Activated T-cell treated with anti-CD3 and anti-CD28 coated beads, Interleukin-2, amount 50 U/mL, for 72 hours (primary cell): ENCODE results near the gene HDDC3. TPM values are rescaled to one million over a fixed set of nuclear protein-coding genes. Genes with fewer than 3 reads are reported as not detected.
"Not testable (repeated sequence)": the region's sequence is repeated elsewhere in the genome, so short reads cannot be mapped to it uniquely, and the experiment has no call there.

Source experiments
- ATAC-seq, 2 donors: fragments of 150-1000 bp; cut with Tn5 transposase; replicated peaks in 1 of 2; 2 replicates each; pipeline ENCODE4 v1.10.0; 2021; ENCODE audit warnings: moderate library complexity in 2 of 2, mild to moderate bottlenecking in 1 of 2
- DNase-seq, 2 donors: peaks; one replicate each; pipeline ENCODE4 v3.0.0; 2021 to 2022; ENCODE audit warnings: mixed read lengths in 1 of 2
- H3K27ac Mint-ChIP-seq: one replicate; pipeline ENCODE4 v1.8.0; 2022; ENCODE audit warnings: mild to moderate bottlenecking, moderate library complexity, mixed read lengths
- H3K27me3 Mint-ChIP-seq: one replicate; pipeline ENCODE4 v1.8.0; 2022; ENCODE audit warnings: low read depth, mixed read lengths
- H3K36me3 Mint-ChIP-seq, 2 donors: one replicate each; pipeline ENCODE4 v1.8.0; 2022; ENCODE audit warnings: mixed read lengths in 2 of 2, mild to moderate bottlenecking in 1 of 2; ENCODE audit not compliant: insufficient read depth in 2 of 2
- H3K4me1 Mint-ChIP-seq: one replicate; pipeline ENCODE4 v1.8.0; 2022; ENCODE audit warnings: low read depth, mixed read lengths
- H3K4me3 Mint-ChIP-seq, 2 donors: one replicate each; pipeline ENCODE4 v1.8.0; 2022; ENCODE audit warnings: mild to moderate bottlenecking in 2 of 2, mixed read lengths in 2 of 2, moderate library complexity in 2 of 2
- H3K9me3 Mint-ChIP-seq, 2 donors: one replicate each; pipeline ENCODE4 v1.8.0; 2022; ENCODE audit warnings: mixed read lengths in 2 of 2
- total RNA-seq, 2 donors: library from RNA; stranded (reverse); gene quantifications; one replicate each; pipeline ENCODE4 v1.2.3, GENCODE V29; 2022

Gene HDDC3
- total RNA-seq, 2 donors from 2014 or later, result 37.6 to 53.7 TPM

GRCh38 chr15:90916461-90916860 is 15.9 kb downstream of the HDDC3 start:
- Mint-ChIP-seq H3K9me3 (no peaks in the 10 kb centered on the region), H3K4me3 (no peak overlapping the region), H3K4me1 (no peaks in the 10 kb centered on the region), H3K36me3 (peaks cover 7 to 28% of the 10 kb centered on the region in 2 donors), H3K27ac (no peak overlapping the region), H3K27me3 (no peaks in the 10 kb centered on the region)
- DNase-seq, result no peak
- no peak for ATAC-seq

GRCh38 chr15:90915808-90916440 is 16.4 kb downstream of the HDDC3 start:
- Mint-ChIP-seq H3K4me3 (no peak overlapping the region), H3K4me1 (no peaks in the 10 kb centered on the region), H3K9me3 (no peaks in the 10 kb centered on the region), H3K36me3 (peaks cover 4 to 23% of the 10 kb centered on the region in 2 donors), H3K27ac (no peak overlapping the region), H3K27me3 (no peaks in the 10 kb centered on the region)
- DNase-seq (no peak), ATAC-seq (no peak)

- no peak overlapping the region for H3K27ac Mint-ChIP-seq
- H3K4me3 Mint-ChIP-seq, result no peak overlapping the region
- DNase-seq, result no peak
- no peaks in the 10 kb centered on the region for H3K9me3 Mint-ChIP-seq
- H3K36me3 Mint-ChIP-seq, result peaks cover 5 to 22% of the 10 kb centered on the region in 2 donors
- H3K4me1 Mint-ChIP-seq, result no peaks in the 10 kb centered on the region
- H3K27me3 Mint-ChIP-seq, result no peaks in the 10 kb centered on the region
- no peak for ATAC-seq
Observed at GRCh38 chr15:90915216-90915807, 17.0 kb downstream of the HDDC3 start.

- no peak for ATAC-seq
- no peaks in the 10 kb centered on the region for H3K9me3 Mint-ChIP-seq
- peaks cover 3 to 22% of the 10 kb centered on the region in 2 donors for H3K36me3 Mint-ChIP-seq
Observed at GRCh38 chr15:90914305-90915080, 17.9 kb downstream of the HDDC3 start.

GRCh38 chr15:90913398-90913944 is 18.9 kb downstream of the HDDC3 start:
- ATAC-seq (no peak), DNase-seq (no peak)
- no peaks in the 10 kb centered on the region for H3K4me1 Mint-ChIP-seq
- H3K9me3 Mint-ChIP-seq, result no peaks in the 10 kb centered on the region
- H3K36me3 Mint-ChIP-seq, result peaks cover 3 to 24% of the 10 kb centered on the region in 2 donors
- no peaks in the 10 kb centered on the region for H3K27me3 Mint-ChIP-seq
- no peak overlapping the region for H3K27ac Mint-ChIP-seq
- H3K4me3 Mint-ChIP-seq, result no peak overlapping the region

More at GRCh38 chr15:90914305-90915080, 17.9 kb downstream of the HDDC3 start:
- Mint-ChIP-seq H3K4me1 (no peaks in the 10 kb centered on the region), H3K27me3 (no peaks in the 10 kb centered on the region), H3K27ac (no peak overlapping the region), H3K4me3 (no peak overlapping the region)
- DNase-seq, result no peak

GRCh38 chr15:90912770-90913075 is 19.6 kb downstream of the HDDC3 start:
- Mint-ChIP-seq H3K4me1 (no peaks in the 10 kb centered on the region), H3K9me3 (no peaks in the 10 kb centered on the region), H3K4me3 (no peak overlapping the region), H3K27ac (no peak overlapping the region), H3K36me3 (peaks cover 3 to 22% of the 10 kb centered on the region in 2 donors), H3K27me3 (no peaks in the 10 kb centered on the region)
- ATAC-seq, result no peak
- no peak for DNase-seq

GRCh38 chr15:90911906-90912769 is 20.2 kb downstream of the HDDC3 start:
- Mint-ChIP-seq H3K4me1 (no peaks in the 10 kb centered on the region), H3K9me3 (no peaks in the 10 kb centered on the region), H3K36me3 (peaks cover 3 to 21% of the 10 kb centered on the region in 2 donors), H3K27ac (no peak overlapping the region), H3K4me3 (no peak overlapping the region), H3K27me3 (no peaks in the 10 kb centered on the region)
- ATAC-seq (no peak), DNase-seq (no peak)

- DNase-seq (no peak), ATAC-seq (no peak)
- Mint-ChIP-seq H3K9me3 (no peaks in the 10 kb centered on the region), H3K4me3 (no peak overlapping the region), H3K27me3 (no peaks in the 10 kb centered on the region), H3K4me1 (peaks cover under 1% of the 10 kb centered on the region), H3K27ac (no peak overlapping the region), H3K36me3 (peaks cover 1 to 20% of the 10 kb centered on the region in 2 donors)
Observed at GRCh38 chr15:90911302-90911623, 21.1 kb downstream of the HDDC3 start.

- Mint-ChIP-seq H3K27ac (no peak overlapping the region), H3K9me3 (no peaks in the 10 kb centered on the region), H3K4me1 (peaks cover 6% of the 10 kb centered on the region), H3K27me3 (no peaks in the 10 kb centered on the region), H3K36me3 (peaks cover 1 to 25% of the 10 kb centered on the region in 2 donors), H3K4me3 (no peak overlapping the region)
- DNase-seq (no peak), ATAC-seq (no peak)
Observed at GRCh38 chr15:90910441-90911301, 21.7 kb downstream of the HDDC3 start.

- no peak overlapping the region for H3K27ac Mint-ChIP-seq
- H3K9me3 Mint-ChIP-seq, result no peaks in the 10 kb centered on the region
- no peaks in the 10 kb centered on the region for H3K27me3 Mint-ChIP-seq
- peaks cover 5 to 32% of the 10 kb centered on the region in 2 donors for H3K36me3 Mint-ChIP-seq
- DNase-seq (no peak), ATAC-seq (no peak)
- H3K4me1 Mint-ChIP-seq, result peaks cover 13% of the 10 kb centered on the region
- no peak overlapping the region for H3K4me3 Mint-ChIP-seq
Observed at GRCh38 chr15:90909976-90910375, 22.4 kb downstream of the HDDC3 start.

- not testable (repeated sequence) for H3K4me3 Mint-ChIP-seq, ATAC-seq, DNase-seq, H3K9me3 Mint-ChIP-seq, H3K27me3 Mint-ChIP-seq, H3K27ac Mint-ChIP-seq
- Mint-ChIP-seq H3K36me3 (peaks cover 5 to 33% of the 10 kb centered on the region in 2 donors), H3K4me1 (peaks cover 13% of the 10 kb centered on the region)
Observed at GRCh38 chr15:90909449-90909848, 22.9 kb downstream of the HDDC3 start.

GRCh38 chr15:90907838-90908507 is 24.4 kb downstream of the HDDC3 start:
- H3K4me3 Mint-ChIP-seq, result no peak overlapping the region
- H3K27me3 Mint-ChIP-seq, result no peaks in the 10 kb centered on the region
- ATAC-seq (no peak), DNase-seq (no peak)
- peaks cover 5 to 26% of the 10 kb centered on the region in 2 donors for H3K36me3 Mint-ChIP-seq
- H3K9me3 Mint-ChIP-seq, result no peaks in the 10 kb centered on the region
- peaks cover 18% of the 10 kb centered on the region for H3K4me1 Mint-ChIP-seq
- H3K27ac Mint-ChIP-seq, result no peak overlapping the region
